Measurements from ENCODE around the gene POLD4. TPM values are rescaled to one million over a fixed set of nuclear protein-coding genes. Genes with fewer than 3 reads are reported as not detected.
A peak's percentile ranks its signal among the peaks of the same experiment; 100 is the strongest.

Gene POLD4
- total RNA-seq, 1 donor from 2014 or later = 47.0 TPM

DNA sequence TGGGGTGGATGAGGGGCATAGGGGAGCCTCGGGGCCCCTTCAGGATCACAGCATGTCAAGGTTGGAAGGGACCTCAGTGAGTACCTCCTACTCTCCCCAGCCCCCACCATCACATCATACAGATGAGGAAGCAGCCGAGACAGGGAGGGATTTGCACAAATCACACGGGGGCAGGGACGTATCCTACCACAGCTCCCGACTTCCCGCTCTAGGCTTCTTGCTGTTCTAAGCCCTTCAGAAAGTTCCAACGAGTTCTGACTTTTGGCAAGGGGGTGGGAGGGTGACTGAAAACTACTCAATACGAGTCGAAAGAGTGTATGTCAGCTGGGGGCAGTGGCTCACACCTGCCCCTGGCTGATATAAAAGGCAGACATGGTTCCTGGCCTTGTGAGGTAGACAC is 33.7 kb upstream of the POLD4 start:
- DNase-seq = no peak

DNA sequence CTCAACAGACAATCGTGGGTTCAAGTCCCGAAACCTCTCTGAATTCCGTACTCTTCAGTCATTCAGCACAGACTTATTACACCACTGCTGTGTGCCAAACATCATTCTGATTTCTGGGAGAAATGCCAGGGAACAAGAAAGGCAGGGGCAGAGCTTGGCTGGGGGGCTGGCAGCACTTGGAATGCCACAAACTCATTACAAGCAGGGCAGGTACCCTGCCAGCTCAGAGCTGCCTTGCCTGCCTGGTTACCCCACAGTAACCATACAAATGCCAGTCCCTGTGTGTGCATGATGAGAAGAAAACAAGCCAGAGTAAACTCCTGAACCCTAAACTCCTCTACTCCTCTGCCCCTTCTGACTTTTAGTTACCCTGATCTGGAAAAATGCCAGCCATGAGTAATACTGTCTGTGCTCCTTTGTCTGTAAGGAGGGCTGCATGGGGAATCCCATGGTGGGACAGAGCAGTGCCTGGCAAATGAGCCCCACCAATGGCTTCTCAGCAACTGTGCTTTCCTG is 31.6 kb upstream of the POLD4 start:
- H3K9me3 ChIP-seq (replicated peaks) = no peaks in the 10 kb centered on the region
- no peak for DNase-seq
- peaks cover 6% of the 10 kb centered on the region for H3K27me3 ChIP-seq (ENCODE audit: low read depth)
- H3K36me3 ChIP-seq = no peaks in the 10 kb centered on the region
- intact Hi-C loops (cut with micrococcal nuclease) = no loop called here
- TF ChIP-seq, protein P1, sequence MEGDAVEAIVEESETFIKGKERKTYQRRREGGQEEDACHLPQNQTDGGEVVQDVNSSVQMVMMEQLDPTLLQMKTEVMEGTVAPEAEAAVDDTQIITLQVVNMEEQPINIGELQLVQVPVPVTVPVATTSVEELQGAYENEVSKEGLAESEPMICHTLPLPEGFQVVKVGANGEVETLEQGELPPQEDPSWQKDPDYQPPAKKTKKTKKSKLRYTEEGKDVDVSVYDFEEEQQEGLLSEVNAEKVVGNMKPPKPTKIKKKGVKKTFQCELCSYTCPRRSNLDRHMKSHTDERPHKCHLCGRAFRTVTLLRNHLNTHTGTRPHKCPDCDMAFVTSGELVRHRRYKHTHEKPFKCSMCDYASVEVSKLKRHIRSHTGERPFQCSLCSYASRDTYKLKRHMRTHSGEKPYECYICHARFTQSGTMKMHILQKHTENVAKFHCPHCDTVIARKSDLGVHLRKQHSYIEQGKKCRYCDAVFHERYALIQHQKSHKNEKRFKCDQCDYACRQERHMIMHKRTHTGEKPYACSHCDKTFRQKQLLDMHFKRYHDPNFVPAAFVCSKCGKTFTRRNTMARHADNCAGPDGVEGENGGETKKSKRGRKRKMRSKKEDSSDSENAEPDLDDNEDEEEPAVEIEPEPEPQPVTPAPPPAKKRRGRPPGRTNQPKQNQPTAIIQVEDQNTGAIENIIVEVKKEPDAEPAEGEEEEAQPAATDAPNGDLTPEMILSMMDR (IDR thresholded peaks at IDR 0.05; ENCODE audit: borderline replicate concordance) = no peak
- no peak overlapping the region for H3K4me3 ChIP-seq
- peaks cover 6% of the 10 kb centered on the region for H3K4me1 ChIP-seq
- H3K27ac ChIP-seq (replicated peaks) = no peak overlapping the region

More for the DNA sequence above, 33.7 kb upstream of the POLD4 start:
- H3K4me1 ChIP-seq = peaks cover 22% of the 10 kb centered on the region
- H3K27ac ChIP-seq (replicated peaks) = no peak overlapping the region
- H3K27me3 ChIP-seq (ENCODE audit: low read depth) = no peaks in the 10 kb centered on the region
- no peaks in the 10 kb centered on the region for H3K36me3 ChIP-seq
- no peak overlapping the region for H3K4me3 ChIP-seq
- intact Hi-C loops (cut with micrococcal nuclease) = no loop called here
- TF ChIP-seq, protein P1 (IDR thresholded peaks at IDR 0.05; ENCODE audit: borderline replicate concordance) = no peak
- H3K9me3 ChIP-seq (replicated peaks) = no peaks in the 10 kb centered on the region

DNA sequence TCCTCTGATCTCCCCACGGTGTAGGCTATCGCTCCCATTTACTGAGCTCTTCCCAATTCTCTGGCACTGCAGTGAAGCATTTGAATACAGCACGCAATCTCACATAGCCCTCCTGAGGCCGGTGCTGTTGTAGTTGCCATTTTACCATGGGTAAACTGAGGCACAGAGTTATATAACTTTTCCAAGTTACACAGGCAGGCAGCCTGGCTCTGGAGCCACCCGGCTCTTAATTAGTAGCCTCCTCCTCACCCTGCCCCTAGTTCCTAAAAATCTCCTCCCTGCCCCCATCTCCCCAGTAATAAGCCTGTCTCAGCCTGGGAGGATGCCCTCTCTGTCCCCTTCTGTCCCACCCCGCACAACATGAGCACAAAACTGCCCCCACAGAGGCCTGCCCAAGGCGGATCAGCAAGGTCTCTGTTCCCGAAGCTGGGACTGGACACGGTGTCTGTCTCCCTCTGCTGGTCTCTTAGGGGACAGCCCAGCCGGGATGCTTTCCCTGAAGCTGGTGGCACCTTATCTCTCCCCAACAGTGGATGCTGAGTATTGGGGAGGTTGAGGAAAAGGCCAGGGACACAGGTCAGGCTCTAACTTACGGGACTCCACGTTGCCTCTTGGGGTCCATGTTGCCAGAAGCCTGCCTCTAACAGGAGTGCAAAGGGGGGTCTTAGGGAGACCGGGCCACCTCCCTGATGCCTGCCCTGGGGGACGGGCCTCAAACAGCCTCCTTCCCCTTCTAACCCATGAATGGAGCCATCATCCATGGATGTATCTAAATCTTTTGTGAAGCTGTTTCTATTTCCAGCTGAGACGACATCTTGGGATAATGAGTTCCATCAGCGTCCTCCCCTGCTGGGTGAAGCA is 29.2 kb upstream of the POLD4 start:
- TF ChIP-seq, protein P1 (IDR thresholded peaks at IDR 0.05; ENCODE audit: borderline replicate concordance) = peak; percentile 98
- Histone ChIP-seq H3K9me3 (replicated peaks) (no peaks in the 10 kb centered on the region), H3K4me1 (peaks cover 6% of the 10 kb centered on the region), H3K27ac (replicated peaks) (no peak overlapping the region), H3K36me3 (no peaks in the 10 kb centered on the region), H3K27me3 (ENCODE audit: low read depth) (peaks cover 19% of the 10 kb centered on the region), H3K4me3 (no peak overlapping the region)
- peak; percentile 78 for DNase-seq
- intact Hi-C loops (cut with micrococcal nuclease) = no loop called here

DNA sequence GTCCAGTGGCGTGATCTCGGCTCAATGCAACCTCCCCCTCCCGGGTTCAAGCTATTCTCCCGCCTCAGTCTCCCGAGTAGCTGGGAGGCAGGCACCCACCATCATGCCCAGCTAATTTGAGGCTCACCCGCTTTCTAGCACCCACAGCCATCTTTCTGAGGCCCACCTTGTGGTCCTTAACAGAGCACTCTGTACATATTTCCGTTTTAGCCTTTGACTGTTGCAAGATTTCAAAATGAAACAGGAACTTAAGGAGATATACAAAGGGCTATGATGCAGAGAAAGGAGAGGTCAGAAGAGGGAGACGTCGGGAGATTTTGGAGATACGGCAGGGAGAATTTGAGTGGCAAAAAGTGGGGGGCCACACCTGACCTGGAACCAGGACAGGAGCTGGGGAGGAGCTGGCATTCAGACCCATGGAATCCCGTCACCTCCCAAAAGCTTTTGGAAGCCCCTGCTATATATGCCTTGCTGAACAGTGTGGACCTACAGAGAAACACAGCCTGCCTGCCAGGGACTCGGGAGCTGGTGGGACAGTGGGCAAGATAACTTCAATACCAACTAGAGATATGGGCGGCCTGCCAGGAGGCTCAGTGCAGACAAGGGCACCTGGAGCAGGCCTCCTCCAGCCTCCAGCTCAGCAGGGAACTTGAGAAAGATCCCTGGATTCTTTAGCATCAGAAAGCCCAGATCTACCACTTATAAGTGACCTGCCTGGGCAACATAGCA is 28.1 kb upstream of the POLD4 start:
- Histone ChIP-seq H3K27me3 (ENCODE audit: low read depth) (peaks cover 30% of the 10 kb centered on the region), H3K27ac (replicated peaks) (no peak overlapping the region), H3K4me3 (no peak overlapping the region), H3K36me3 (no peaks in the 10 kb centered on the region), H3K9me3 (replicated peaks) (no peaks in the 10 kb centered on the region), H3K4me1 (peaks cover 6% of the 10 kb centered on the region)
- intact Hi-C loops (cut with micrococcal nuclease) = no loop called here
- no peak for DNase-seq
- TF ChIP-seq, protein P1 (IDR thresholded peaks at IDR 0.05; ENCODE audit: borderline replicate concordance) = no peak

DNA sequence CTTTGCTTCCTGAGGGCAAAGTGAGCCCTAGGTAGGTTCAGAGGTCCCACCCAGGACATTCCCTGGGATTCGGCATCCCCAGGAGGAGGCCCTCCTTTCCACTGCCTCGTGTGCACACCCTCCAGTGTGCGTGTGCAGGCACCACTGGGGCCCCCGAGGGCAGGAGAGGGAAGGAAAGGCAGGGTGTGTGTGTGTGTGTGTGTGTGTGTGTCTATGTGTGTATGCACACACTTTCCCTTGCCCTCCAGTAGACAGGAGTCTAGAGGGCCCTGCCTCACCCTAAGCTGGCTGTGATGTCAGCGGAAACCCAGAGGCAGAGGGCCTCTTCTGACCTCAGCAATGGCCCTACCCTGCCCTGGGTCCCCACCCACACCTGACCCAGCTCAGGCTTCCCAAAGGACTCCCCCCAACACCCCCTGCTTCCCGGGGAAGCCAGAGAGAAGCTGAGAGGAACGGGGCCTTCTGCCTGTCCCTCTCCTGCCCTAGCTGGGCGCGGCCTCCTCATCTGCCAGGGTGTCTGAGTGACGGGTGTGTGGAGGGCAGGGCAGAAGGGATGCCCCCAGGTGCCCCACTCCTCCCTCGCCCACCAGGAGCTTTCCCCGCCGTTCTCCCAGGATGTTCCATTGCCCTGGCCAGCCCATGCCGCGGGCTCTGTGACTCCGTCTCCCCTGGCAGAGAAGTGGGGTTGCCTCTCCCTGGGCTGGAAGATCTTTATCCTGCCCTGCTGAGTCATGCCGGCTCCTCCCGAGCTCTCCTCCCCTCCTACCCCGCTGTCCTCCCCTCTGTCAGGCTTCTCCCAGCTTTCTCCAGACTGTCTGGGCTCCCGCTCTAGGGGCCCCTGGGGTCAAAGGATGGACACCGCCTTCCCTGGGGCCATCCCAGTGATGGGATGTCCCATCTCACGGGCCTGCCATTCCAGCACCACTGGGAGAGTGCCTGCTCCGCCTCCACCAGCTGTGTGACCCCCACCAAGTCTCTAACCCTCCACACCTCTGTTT is 26.0 kb upstream of the POLD4 start:
- H3K27me3 ChIP-seq (ENCODE audit: low read depth) = peaks cover 49% of the 10 kb centered on the region
- TF ChIP-seq, protein P1 (IDR thresholded peaks at IDR 0.05; ENCODE audit: borderline replicate concordance) = no peak
- no peak overlapping the region for H3K4me3 ChIP-seq
- DNase-seq = no peak
- intact Hi-C loops (cut with micrococcal nuclease) = no loop called here
- H3K4me1 ChIP-seq = peaks cover 6% of the 10 kb centered on the region
- H3K27ac ChIP-seq (replicated peaks) = no peak overlapping the region
- no peaks in the 10 kb centered on the region for H3K9me3 ChIP-seq (replicated peaks)
- no peaks in the 10 kb centered on the region for H3K36me3 ChIP-seq

All from left ventricle myocardium inferior (tissue), 1 donor.